B cell (primary cell): ENCODE results near the gene FMO4. TPM values are rescaled to one million over a fixed set of nuclear protein-coding genes. Genes with fewer than 3 reads are reported as not detected.

ENCODE experiments used
- ATAC-seq: fragments of 200-7000 bp; cut with Tn5 transposase; one replicate; pipeline ENCODE4 v1.10.0; 2021; ENCODE audit warnings: low read depth, mild to moderate bottlenecking, moderate number of reproducible peaks, moderate library complexity
- CTCF ChIA-PET: fragments of 350-600 bp; sonication (Branson Sonifier 250); formaldehyde crosslinking; loops from one replicate; lab custom pipeline; 2021; ENCODE audit warnings: antibody characterized with exemption, inconsistent platforms; lab: Charles Lee
- POLR2A ChIA-PET: fragments of 350-600 bp; sonication (Branson Sonifier 250); formaldehyde crosslinking; loops from one replicate; lab custom pipeline; 2021; ENCODE audit warnings: antibody characterized with exemption; lab: Charles Lee
- DNase-seq: peaks from one replicate; pipeline ENCODE4 v3.0.0; 2013
- H2AFZ ChIP-seq: 2 replicates; pipeline ENCODE4 v1.6.1; 2012; ENCODE audit warnings: mild to moderate bottlenecking, low read depth, low read length; ENCODE audit not compliant: insufficient read depth, poor library complexity, severe bottlenecking
- H3K27ac ChIP-seq, 2 donors: 1 replicate in 1 of 2; 2 replicates in 1 of 2; pipeline ENCODE4 v1.5.1; 2012 to 2013; ENCODE audit warnings: low read length in 2 of 2, mild to moderate bottlenecking in 2 of 2, moderate library complexity in 1 of 2
- H3K27me3 ChIP-seq, 4 experiments: fragments of 200-600 bp in 1 of 4; sonication (generic) in 1 of 4; replicated peaks in 1 of 4; 1 replicate in 2 of 4; 2 replicates in 2 of 4; pipeline versions ENCODE4 v1.6.1 to v1.7.0; 2013 to 2016; ENCODE audit warnings: low read length in 3 of 4, mild to moderate bottlenecking in 2 of 4, mixed read lengths in 1 of 4, moderate library complexity in 1 of 4; ENCODE audit not compliant: insufficient read depth in 4 of 4, control insufficient read depth in 3 of 4; ENCODE audit errors: control extremely low read depth in 1 of 4
- H3K36me3 ChIP-seq, 2 experiments: replicated peaks in 1 of 2; 1 replicate in 1 of 2; 2 replicates in 1 of 2; pipeline versions ENCODE4 v1.6.1 to v1.7.1; 2013; ENCODE audit warnings: low read length in 1 of 2; ENCODE audit not compliant: insufficient read depth in 2 of 2, control insufficient read depth in 1 of 2; ENCODE audit errors: control extremely low read depth in 1 of 2, extremely low read depth in 1 of 2
- H3K4me1 ChIP-seq, 2 donors: fragments of 200-600 bp in 1 of 2; sonication (generic) in 1 of 2; 1 replicate in 1 of 2; 2 replicates in 1 of 2; pipeline versions ENCODE4 v1.5.1 to v1.6.1; 2013 to 2017; ENCODE audit warnings: low read length in 2 of 2; ENCODE audit not compliant: control insufficient read depth in 2 of 2, insufficient read depth in 2 of 2
- H3K4me2 ChIP-seq: replicated peaks from 2 replicates; pipeline ENCODE3; 2012; ENCODE audit warnings: mild to moderate bottlenecking, low read depth, low read length; ENCODE audit not compliant: poor library complexity, severe bottlenecking
- H3K4me3 ChIP-seq, 5 experiments: fragments of 200-600 bp in 1 of 5; sonication (generic) in 1 of 5; 1 replicate in 3 of 5; 2 replicates in 2 of 5; pipeline versions ENCODE4 v1.5.1 to v1.7.0; 2011 to 2016; ENCODE audit warnings: low read length in 4 of 5, mild to moderate bottlenecking in 4 of 5, low read depth in 2 of 5, control low read depth in 1 of 5, moderate library complexity in 1 of 5; ENCODE audit not compliant: insufficient read depth in 1 of 5; ENCODE audit errors: control extremely low read depth in 1 of 5, extremely low read depth in 1 of 5
- H3K79me2 ChIP-seq: fragments of 200-600 bp; sonication (generic); one replicate; pipeline ENCODE4 v1.6.0; 2016; ENCODE audit warnings: low read length; ENCODE audit not compliant: control insufficient read depth, insufficient read depth
- H3K9ac ChIP-seq: fragments of 200-600 bp; sonication (generic); 2 replicates; pipeline ENCODE4 v1.6.1; 2017; ENCODE audit warnings: mild to moderate bottlenecking, low read length, moderate library complexity
- H3K9me3 ChIP-seq, 3 donors: one replicate each; pipeline versions ENCODE4 v1.6.1 to v1.7.1; 2013; ENCODE audit warnings: low read length in 2 of 3; ENCODE audit not compliant: control insufficient read depth in 2 of 3, insufficient read depth in 1 of 3; ENCODE audit errors: control extremely low read depth in 1 of 3
- H4K20me1 ChIP-seq: 2 replicates; pipeline ENCODE4 v1.6.0; 2012; ENCODE audit warnings: mild to moderate bottlenecking, low read length; ENCODE audit not compliant: insufficient read depth, control insufficient read depth, poor library complexity, severe bottlenecking
- H3K27ac Mint-ChIP-seq: one replicate; pipeline ENCODE4 v1.8.0; 2021; ENCODE audit warnings: mixed read lengths
- H3K27me3 Mint-ChIP-seq: one replicate; pipeline ENCODE4 v1.8.0; 2021; ENCODE audit warnings: mixed read lengths
- H3K4me1 Mint-ChIP-seq: one replicate; pipeline ENCODE4 v1.8.0; 2021; ENCODE audit warnings: mixed read lengths
- H3K4me3 Mint-ChIP-seq: one replicate; pipeline ENCODE4 v1.8.0; 2021; ENCODE audit warnings: mixed read lengths
- H3K9me3 Mint-ChIP-seq: one replicate; pipeline ENCODE4 v1.8.0; 2022; ENCODE audit warnings: mixed read lengths; ENCODE audit not compliant: insufficient read depth
- EZH2 ChIP-seq: IDR thresholded peaks from 2 replicates; pipeline ENCODE4 v1.6.1; 2012; ENCODE audit warnings: borderline replicate concordance, low read depth, mild to moderate bottlenecking, moderate library complexity, low read length; ENCODE audit not compliant: insufficient read depth, poor library complexity, severe bottlenecking
- WGBS: methylation state at CpG from one replicate; pipeline ENCODE4 v1.1.5; 2013; ENCODE audit warnings: missing lambda C conversion rate; ENCODE audit not compliant: insufficient coverage; 5-methylcytosine and 5-hydroxymethylcytosine counted together
- intact Hi-C: fragments of 100-400 bp; cut with micrococcal nuclease; formaldehyde crosslinking; loops from one replicate; pipeline ENCODE4 v1.10.0; 2022
- polyA plus RNA-seq: library from polyadenylated mRNA; depleted of rRNA; stranded (reverse); fragments of >200 nt; gene quantifications from 2 replicates; pipeline ENCODE4 v1.2.3, GENCODE V29; 2012
- total RNA-seq, 2 donors: library from RNA; stranded (reverse); fragments of 120-200 nt in 1 of 2; gene quantifications; 1 replicate in 1 of 2; 2 replicates in 1 of 2; pipeline versions ENCODE4 v1.2.3 to v1.2.4, GENCODE V29; 2013 to 2022
- TF ChIP-seq, protein P1 (sequence below): fragments of 200-600 bp; IDR thresholded peaks from one replicate; pipeline ENCODE4 v1.8.0; 2022; ENCODE audit warnings: antibody characterized with exemption, mild to moderate bottlenecking

Gene FMO4
- total and polyA plus RNA-seq, 2 donors (not counting 1 experiment from before 2014, with no cell fraction given), result 2.5 to 3.0 TPM

DNA sequence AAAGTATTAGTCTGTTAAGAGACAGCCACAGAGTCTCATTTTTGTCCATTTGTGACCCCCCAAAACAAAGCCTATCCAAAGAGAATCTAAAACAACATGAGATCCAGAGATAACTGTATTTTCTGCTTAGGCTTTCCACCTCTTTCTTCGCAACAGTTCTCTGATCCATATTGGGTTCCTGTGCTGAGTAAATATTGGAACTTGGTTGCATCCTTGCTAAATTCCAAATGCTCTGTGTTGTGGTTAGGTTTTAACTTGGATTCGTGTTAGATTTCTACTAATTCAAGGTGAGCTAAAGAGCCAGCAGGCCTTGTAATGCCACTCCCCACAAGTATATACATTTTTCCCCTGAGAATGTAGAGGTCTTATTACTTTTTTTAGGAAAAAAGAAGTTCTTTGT, 36.4 kb upstream of the FMO4 start:
- Histone ChIP-seq H3K4me2 (no peak overlapping the region), H3K36me3 (no peaks in the 10 kb centered on the region), H3K4me1 (peaks cover 16 to 23% of the 10 kb centered on the region in 2 donors), H3K27me3 (no peaks in the 10 kb centered on the region), H3K4me3 (no peak overlapping the region), H4K20me1 (no peaks in the 10 kb centered on the region), H3K79me2 (no peaks in the 10 kb centered on the region), H3K9me3 (peaks cover 0 to 1% (median 0%) of the 10 kb centered on the region in 3 donors), H3K27ac (no peak overlapping the region), H3K9ac (no peak overlapping the region), H2AFZ (no peak overlapping the region)
- CTCF ChIA-PET, result no interaction called here
- ATAC-seq (no peak), DNase-seq (no peak)
- Mint-ChIP-seq H3K27me3 (no peaks in the 10 kb centered on the region), H3K4me1 (peaks cover 30% of the 10 kb centered on the region), H3K27ac (no peak overlapping the region), H3K4me3 (no peak overlapping the region), H3K9me3 (no peaks in the 10 kb centered on the region)
- POLR2A ChIA-PET, result no interaction called here
- 100% methylated on average over 1 of the region's 2 CpGs for WGBS
- intact Hi-C loops, result no loop called here
- no peak for TF ChIP-seq EZH2
- TF ChIP-seq, protein P1, sequence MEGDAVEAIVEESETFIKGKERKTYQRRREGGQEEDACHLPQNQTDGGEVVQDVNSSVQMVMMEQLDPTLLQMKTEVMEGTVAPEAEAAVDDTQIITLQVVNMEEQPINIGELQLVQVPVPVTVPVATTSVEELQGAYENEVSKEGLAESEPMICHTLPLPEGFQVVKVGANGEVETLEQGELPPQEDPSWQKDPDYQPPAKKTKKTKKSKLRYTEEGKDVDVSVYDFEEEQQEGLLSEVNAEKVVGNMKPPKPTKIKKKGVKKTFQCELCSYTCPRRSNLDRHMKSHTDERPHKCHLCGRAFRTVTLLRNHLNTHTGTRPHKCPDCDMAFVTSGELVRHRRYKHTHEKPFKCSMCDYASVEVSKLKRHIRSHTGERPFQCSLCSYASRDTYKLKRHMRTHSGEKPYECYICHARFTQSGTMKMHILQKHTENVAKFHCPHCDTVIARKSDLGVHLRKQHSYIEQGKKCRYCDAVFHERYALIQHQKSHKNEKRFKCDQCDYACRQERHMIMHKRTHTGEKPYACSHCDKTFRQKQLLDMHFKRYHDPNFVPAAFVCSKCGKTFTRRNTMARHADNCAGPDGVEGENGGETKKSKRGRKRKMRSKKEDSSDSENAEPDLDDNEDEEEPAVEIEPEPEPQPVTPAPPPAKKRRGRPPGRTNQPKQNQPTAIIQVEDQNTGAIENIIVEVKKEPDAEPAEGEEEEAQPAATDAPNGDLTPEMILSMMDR, result no peak

- H3K9me3 Mint-ChIP-seq, result no peaks in the 10 kb centered on the region
- intact Hi-C loops, result no loop called here
- H3K4me1 Mint-ChIP-seq, result peaks cover 33% of the 10 kb centered on the region
- H3K4me2 ChIP-seq, result peak overlapping the region; percentile 51
- no peaks in the 10 kb centered on the region for H4K20me1 ChIP-seq
- CTCF ChIA-PET, result no interaction called here
- no peak for TF ChIP-seq EZH2
- TF ChIP-seq, protein P1, result no peak
- peak overlapping the region; percentile 3 to 52 for H3K27ac ChIP-seq
- peak overlapping the region; percentile 67 for H3K4me3 Mint-ChIP-seq
- no peaks in the 10 kb centered on the region for H3K27me3 ChIP-seq
- H3K27me3 Mint-ChIP-seq, result peaks cover 2% of the 10 kb centered on the region
- peaks cover 16 to 23% of the 10 kb centered on the region in 2 donors for H3K4me1 ChIP-seq
- POLR2A ChIA-PET, result no interaction called here
- H3K9ac ChIP-seq, result peak overlapping the region; percentile 9
- ATAC-seq (no peak), DNase-seq (peak; percentile 7)
- 33% methylated on average over 1 of the region's 2 CpGs for WGBS
- H3K27ac Mint-ChIP-seq, result peak overlapping the region; percentile 56
- H3K4me3 ChIP-seq, result peak overlapping the region in 1 of 5 experiments; percentile 34
- peaks cover 0 to 1% (median 0%) of the 10 kb centered on the region in 3 donors for H3K9me3 ChIP-seq
- H3K36me3 ChIP-seq, result no peaks in the 10 kb centered on the region
- peak overlapping the region; percentile 68 for H2AFZ ChIP-seq
- H3K79me2 ChIP-seq, result no peaks in the 10 kb centered on the region
Observed at GRCh38 chr1:171279234-171279633, 34.7 kb upstream of the FMO4 start.
